BJ (cell line): Measurements from ENCODE around the gene SLC6A17. TPM values are rescaled to one million over a fixed set of nuclear protein-coding genes. Genes with fewer than 3 reads are reported as not detected.

ENCODE experiments used
- CTCF ChIA-PET: fragments of 350-600 bp; formaldehyde crosslinking; extraction: SDS; loops from one replicate; lab custom pipeline; 2021; ENCODE audit warnings: antibody characterized with exemption, inconsistent platforms; lab: Yijun Ruan, JAX
- POLR2A ChIA-PET: fragments of 300-600 bp; sonication (Branson Sonifier 250); formaldehyde crosslinking; extraction: SDS; loops from one replicate; lab custom pipeline; 2021; ENCODE audit warnings: antibody characterized with exemption; lab: Charles Lee
- DNase-seq: peaks from one replicate; pipeline ENCODE4 v3.0.0-alpha.2; 2011; ENCODE audit warnings: low read depth
- H3K27me3 ChIP-seq: 2 replicates; pipeline ENCODE4 v1.6.0; 2011; ENCODE audit warnings: low read length; ENCODE audit not compliant: control insufficient read depth, insufficient read depth
- H3K36me3 ChIP-seq: 2 replicates; pipeline ENCODE4 v1.5.1; 2011; ENCODE audit warnings: low read length; ENCODE audit not compliant: control insufficient read depth, insufficient read depth
- H3K4me3 ChIP-seq: 2 replicates; pipeline ENCODE4 v1.5.1; 2011; ENCODE audit warnings: low read depth, mild to moderate bottlenecking, control low read depth, low read length
- polyA plus RNA-seq: library from polyadenylated mRNA; depleted of rRNA; stranded (reverse); fragments of >200 nt; gene quantifications from 2 replicates; pipeline ENCODE4 v1.2.3, GENCODE V29; 2011
- TF ChIP-seq, protein P1 (sequence below): IDR thresholded peaks from 2 replicates; pipeline ENCODE4 v1.5.1; 2011; ENCODE audit warnings: low read depth, mild to moderate bottlenecking, control low read depth, inconsistent platforms, low read length, moderate library complexity; ENCODE audit not compliant: insufficient read depth

Gene SLC6A17
- polyA plus RNA-seq, 1 experiment, result 1.6 TPM

DNA sequence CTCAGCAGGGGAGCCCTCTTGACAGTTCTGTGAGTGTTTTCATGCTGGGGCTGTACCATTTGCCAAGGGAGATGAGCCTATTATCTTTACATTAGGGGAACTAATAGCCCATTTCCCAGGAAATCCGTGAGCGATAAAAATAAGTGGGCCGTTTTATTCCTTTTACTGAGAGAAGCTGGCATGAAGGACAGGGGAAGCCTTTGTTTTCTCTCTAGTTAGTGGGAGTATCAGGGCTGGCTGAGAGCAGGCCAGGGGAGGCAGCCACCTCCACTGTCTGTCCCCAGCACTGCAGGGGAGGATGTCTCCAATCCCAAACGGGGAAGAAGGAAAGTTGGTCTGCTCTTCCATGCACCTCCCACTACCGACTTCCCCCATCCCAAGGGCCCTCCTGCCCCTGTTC is 35.5 kb upstream of the SLC6A17 start:
- DNase-seq, result no peak
- peaks cover 4% of the 10 kb centered on the region; the same call in 1 of the 2 replicates for H3K27me3 ChIP-seq
- no peak overlapping the region for H3K4me3 ChIP-seq
- ChIA-PET POLR2A (no interaction called here), CTCF (interaction anchor here (0.6 to 3.8 kb wide), 4 partner anchors 9 to 268 kb away, joined by 3 to 50 read pairs (median 27); no protein-coding TSS in a partner anchor)
- H3K36me3 ChIP-seq, result no peaks in the 10 kb centered on the region; the same call in 1 of the 2 replicates
- TF ChIP-seq, protein P1, sequence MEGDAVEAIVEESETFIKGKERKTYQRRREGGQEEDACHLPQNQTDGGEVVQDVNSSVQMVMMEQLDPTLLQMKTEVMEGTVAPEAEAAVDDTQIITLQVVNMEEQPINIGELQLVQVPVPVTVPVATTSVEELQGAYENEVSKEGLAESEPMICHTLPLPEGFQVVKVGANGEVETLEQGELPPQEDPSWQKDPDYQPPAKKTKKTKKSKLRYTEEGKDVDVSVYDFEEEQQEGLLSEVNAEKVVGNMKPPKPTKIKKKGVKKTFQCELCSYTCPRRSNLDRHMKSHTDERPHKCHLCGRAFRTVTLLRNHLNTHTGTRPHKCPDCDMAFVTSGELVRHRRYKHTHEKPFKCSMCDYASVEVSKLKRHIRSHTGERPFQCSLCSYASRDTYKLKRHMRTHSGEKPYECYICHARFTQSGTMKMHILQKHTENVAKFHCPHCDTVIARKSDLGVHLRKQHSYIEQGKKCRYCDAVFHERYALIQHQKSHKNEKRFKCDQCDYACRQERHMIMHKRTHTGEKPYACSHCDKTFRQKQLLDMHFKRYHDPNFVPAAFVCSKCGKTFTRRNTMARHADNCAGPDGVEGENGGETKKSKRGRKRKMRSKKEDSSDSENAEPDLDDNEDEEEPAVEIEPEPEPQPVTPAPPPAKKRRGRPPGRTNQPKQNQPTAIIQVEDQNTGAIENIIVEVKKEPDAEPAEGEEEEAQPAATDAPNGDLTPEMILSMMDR, result no peak

DNA sequence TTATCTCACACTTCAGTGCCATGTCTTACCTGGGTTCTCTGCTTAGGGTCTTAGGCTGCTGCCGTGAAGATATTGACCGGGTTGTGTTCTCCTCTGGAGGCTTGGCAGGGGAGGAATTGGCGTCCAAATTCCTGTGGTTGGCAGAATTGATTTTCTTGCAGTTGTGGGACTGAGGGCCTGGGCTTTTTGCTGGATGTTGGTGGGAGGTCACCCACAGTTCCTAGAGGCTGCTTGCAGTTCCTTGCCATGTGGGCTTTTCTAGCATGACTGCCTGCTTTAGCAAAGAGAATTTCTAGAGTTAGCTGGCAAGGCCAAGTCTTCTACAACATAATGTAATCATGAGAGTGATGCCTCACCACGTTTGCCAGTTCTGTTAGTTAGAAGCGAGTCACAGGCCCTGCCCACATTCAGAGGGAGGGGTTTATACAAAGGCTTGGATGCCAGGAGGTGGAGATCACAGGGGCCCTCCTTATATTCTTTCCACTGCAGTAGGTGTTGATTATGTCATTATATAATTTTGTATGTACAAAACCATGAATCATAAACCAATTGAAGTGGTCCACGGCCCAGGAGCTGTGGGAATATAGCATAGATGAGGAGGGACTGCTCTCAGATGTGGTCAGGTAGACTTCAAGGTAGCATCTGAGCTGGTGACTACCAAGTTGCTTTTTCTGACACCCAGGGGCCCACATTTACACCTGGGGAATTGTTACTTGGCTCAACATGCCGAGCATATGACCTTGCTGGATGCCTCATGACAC is 31.5 kb upstream of the SLC6A17 start:
- CTCF ChIA-PET, result interaction anchor here (1.2 to 3.8 kb wide), 4 partner anchors 13 to 89 kb away, joined by 5 to 36 read pairs (median 12); no protein-coding TSS in a partner anchor

DNA sequence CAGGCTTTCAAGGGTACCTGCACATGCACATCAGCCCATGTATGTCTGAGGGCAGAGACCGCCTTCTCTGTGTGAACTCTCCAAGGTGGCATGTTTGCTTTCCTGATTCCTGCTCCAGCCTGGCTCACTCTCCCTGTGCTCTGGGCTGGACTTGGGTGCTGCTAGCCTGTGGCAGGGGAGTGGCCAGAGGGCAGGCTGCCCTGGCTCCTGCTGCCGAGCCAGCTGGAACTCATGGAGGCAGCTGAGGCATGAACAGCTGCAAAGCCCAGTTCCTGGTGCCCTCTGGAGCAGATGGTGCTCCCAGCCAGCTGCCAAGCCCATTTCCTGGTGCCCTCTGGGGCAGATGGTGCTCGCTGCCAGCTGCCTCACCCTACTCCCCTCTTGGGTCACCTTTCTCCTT is 30.5 kb upstream of the SLC6A17 start:
- Histone ChIP-seq H3K36me3 (no peaks in the 10 kb centered on the region), H3K27me3 (no peaks in the 10 kb centered on the region), H3K4me3 (no peak overlapping the region)
- TF ChIP-seq, protein P1, result no peak
- CTCF ChIA-PET, result interaction anchor here (0.9 to 1.2 kb wide), 2 partner anchors 61 to 66 kb away, joined by 3 to 5 read pairs; no protein-coding TSS in a partner anchor
- POLR2A ChIA-PET, result no interaction called here
- DNase-seq, result no peak

More for the DNA sequence above, 31.5 kb upstream of the SLC6A17 start:
- POLR2A ChIA-PET, result no interaction called here
- TF ChIP-seq, protein P1, result no peak
- Histone ChIP-seq H3K4me3 (no peak overlapping the region), H3K27me3 (no peaks in the 10 kb centered on the region), H3K36me3 (no peaks in the 10 kb centered on the region)
- DNase-seq, result no peak

DNA sequence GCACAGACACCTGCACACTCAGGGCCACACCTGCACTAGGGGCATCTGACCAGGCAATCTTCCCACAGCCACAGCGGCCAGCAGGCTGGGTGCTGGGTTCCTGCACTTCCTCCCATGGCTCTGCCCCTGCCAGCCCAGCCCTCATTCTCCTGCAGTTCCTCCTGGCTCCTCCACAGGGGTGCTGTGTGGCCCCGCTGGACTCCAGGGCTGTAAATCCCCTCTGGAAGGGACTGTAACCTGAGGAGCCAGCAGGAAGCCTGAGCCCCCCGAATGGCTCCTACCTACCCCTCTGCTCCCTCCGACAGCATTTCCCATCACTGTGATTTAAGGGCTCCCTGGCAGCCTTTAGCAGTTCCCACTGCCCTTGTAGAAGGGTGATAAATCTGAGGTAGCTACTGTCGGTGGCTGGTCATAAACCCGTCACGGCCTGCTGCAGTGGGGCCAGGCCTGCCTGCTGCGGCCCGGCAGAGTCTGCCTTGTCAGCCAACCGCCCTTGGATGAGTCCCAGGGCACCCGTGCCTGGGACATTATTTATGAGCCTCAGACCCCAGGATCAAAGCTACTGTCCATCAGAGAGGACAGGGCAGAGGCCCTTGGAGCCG is 29.2 kb upstream of the SLC6A17 start:
- no peak overlapping the region for H3K4me3 ChIP-seq
- CTCF ChIA-PET, result interaction anchor here (1.0 to 1.2 kb wide), 2 partner anchors 8 to 91 kb away, joined by 3 read pairs; no protein-coding TSS in a partner anchor
- POLR2A ChIA-PET, result no interaction called here
- H3K36me3 ChIP-seq, result no peaks in the 10 kb centered on the region
- TF ChIP-seq, protein P1, result no peak
- H3K27me3 ChIP-seq, result no peaks in the 10 kb centered on the region
- no peak for DNase-seq

DNA sequence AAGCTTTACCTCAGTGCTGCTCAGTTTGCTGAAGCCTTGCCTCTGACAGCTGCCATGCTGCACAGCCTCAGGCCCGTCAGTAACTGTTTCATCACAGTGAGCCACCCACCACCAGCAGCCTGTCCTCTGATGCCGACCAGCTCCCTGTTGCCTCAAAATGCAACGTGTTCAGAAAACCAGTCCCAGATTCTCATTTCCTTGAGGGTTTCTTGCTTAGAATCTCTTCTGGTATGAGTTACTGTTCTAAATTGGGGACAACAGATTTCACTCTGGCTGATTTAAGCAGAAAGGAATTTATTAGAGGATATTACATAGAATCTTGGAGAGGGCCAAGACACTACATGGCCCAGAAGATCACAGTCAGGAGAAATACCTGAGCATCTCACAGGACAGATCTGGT is 27.1 kb upstream of the SLC6A17 start:
- Histone ChIP-seq H3K27me3 (peaks cover 2% of the 10 kb centered on the region), H3K36me3 (no peaks in the 10 kb centered on the region), H3K4me3 (no peak overlapping the region)
- TF ChIP-seq, protein P1, result no peak
- ChIA-PET CTCF (interaction anchor here (0.6 to 1.5 kb wide), 10 partner anchors 11 to 288 kb away, joined by 3 to 4 read pairs (median 3); no protein-coding TSS in a partner anchor), POLR2A (no interaction called here)
- peak; percentile 65 for DNase-seq
